Right lobe of liver (tissue), 6 donors: ENCODE measurements around the gene TM9SF2. TPM values are rescaled to one million over a fixed set of nuclear protein-coding genes. Genes with fewer than 3 reads are reported as not detected.
A peak's percentile ranks its signal among the peaks of the same experiment; 100 is the strongest.

ENCODE experiments used
- ATAC-seq, 4 donors: fragments of 200-7000 bp; cut with Tn5 transposase; one replicate each; pipeline ENCODE4 v1.9.1; 2020; ENCODE audit warnings: mild to moderate bottlenecking in 4 of 4, moderate library complexity in 4 of 4
- DNase-seq, 3 donors: peaks; one replicate each; pipeline ENCODE4 v3.0.0-alpha.2; 2020
- H3K27ac ChIP-seq, 3 donors: fragments of 200-600 bp; one replicate each; pipeline ENCODE4 v1.8.0; 2022
- H3K27me3 ChIP-seq, 2 donors: fragments of 200-600 bp; one replicate each; pipeline ENCODE4 v1.8.0; 2022
- H3K36me3 ChIP-seq, 4 donors: fragments of 200-600 bp; sonication (generic) in 1 of 4; one replicate each; pipeline versions ENCODE4 v1.5.1 to v1.8.0; 2017 to 2022; ENCODE audit warnings: control low read depth in 1 of 4
- H3K4me1 ChIP-seq, 4 donors: fragments of 200-600 bp; sonication (generic) in 1 of 4; one replicate each; pipeline versions ENCODE4 v1.5.1 to v1.8.0; 2017 to 2022; ENCODE audit warnings: control low read depth in 1 of 4
- H3K4me3 ChIP-seq, 3 donors: fragments of 200-600 bp; one replicate each; pipeline ENCODE4 v1.8.0; 2022
- H3K9me3 ChIP-seq, 4 donors: fragments of 200-600 bp; sonication (generic) in 1 of 4; one replicate each; pipeline versions ENCODE4 v1.5.1 to v1.8.0; 2017 to 2022; ENCODE audit warnings: control low read depth in 1 of 4
- POLR2A ChIP-seq: fragments of 450-650 bp; IDR thresholded peaks from one replicate; pipeline ENCODE4 v1.6.1; 2017; ENCODE audit warnings: antibody characterized with exemption, mild to moderate bottlenecking
- WGBS: methylation state at CpG from one replicate; pipeline ENCODE4 v1.1.6; 2018; ENCODE audit warnings: low coverage, low lambda C conversion rate; ENCODE audit not compliant: insufficient coverage; ENCODE audit errors: missing lambda C conversion rate; 5-methylcytosine and 5-hydroxymethylcytosine counted together
- intact Hi-C, 2 donors: fragments of 100-400 bp; cut with DNase I; formaldehyde crosslinking; loops; one replicate each; pipeline versions ENCODE4 v1.11.2 to v1.14.1; 2022
- total RNA-seq, 6 experiments: library from RNA; depleted of rRNA in 2 of 6; stranded (reverse); fragments of >200 nt in 2 of 6; fragmentation: NEBNext Ultra II Directional in 3 of 6; extraction: Animal tissue kit (Norgen Biotek cat#: 25700) in 3 of 6; gene quantifications; one replicate each; pipeline versions ENCODE4 v1.1.0 to v1.2.4, GENCODE V29; 2016 to 2023
- TF ChIP-seq, protein P1 (sequence below), 4 donors: fragments of 200-600 bp in 3 of 4; fragments of 450-650 bp in 1 of 4; IDR thresholded peaks; one replicate each; pipeline versions ENCODE4 v1.5.1 to v1.8.0; 2016 to 2022; ENCODE audit warnings: antibody characterized with exemption in 4 of 4, mild to moderate bottlenecking in 2 of 4
- donor health status: DM: no; HTN: yes; CAD: no.
- donor health status: DM: no; HTN: no; CAD: no.
- donor health status: DM: no; HTN: no; CAD: no.
- donor health status: DM: no; HTN: yes; CAD: no.
- donor health status: DM: no; HTN: yes; CAD: no.

The TM9SF2 gene
- total RNA-seq, 6 experiments from 2014 or later: 83.6 to 102 (median 92.2) TPM

DNA sequence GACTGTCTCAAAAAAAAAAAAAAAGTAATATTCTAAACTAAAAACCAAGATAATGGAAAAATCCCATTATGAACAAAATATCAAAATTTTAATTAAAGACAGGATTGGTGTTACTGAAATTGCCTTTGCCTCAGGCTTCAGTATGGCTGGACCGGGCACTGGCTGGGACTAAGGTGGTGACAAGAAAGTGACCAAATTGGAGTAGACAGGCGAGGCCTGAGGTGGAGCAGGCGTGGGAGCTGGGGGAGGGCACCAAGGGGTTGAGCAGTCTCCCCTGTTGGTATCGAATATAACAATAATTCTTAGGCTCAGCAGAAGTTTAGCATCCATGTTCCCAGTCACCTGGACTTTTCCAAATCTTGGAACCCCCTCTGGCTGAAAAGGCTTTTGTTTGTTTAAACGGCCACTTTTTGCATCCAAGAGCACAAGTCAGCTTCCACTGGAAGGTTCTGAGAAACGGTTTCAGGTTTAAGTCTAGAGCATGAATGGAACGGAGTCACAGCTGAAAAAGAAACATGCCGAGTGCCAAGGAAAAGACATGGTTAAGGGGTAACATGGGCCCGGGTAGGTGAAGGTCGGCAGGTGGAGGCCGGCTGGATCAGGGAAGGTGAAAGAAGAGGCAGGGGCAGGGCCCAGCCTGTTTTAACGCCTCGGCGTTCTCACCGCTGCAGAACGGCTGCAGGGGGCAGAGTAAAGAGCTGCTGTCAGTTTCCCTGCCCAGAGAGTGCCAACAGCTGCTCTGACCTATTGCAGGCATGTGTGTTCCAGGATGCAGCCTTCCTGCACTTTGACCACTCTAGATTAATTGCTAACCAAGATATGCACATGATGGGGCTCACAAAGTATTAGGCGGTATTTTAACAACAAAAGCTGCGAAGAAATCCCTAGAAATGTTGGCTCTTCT, 104.4 kb downstream of the TM9SF2 start:
- peak; percentile 85 for TF ChIP-seq POLR2A
- TF ChIP-seq, protein P1, sequence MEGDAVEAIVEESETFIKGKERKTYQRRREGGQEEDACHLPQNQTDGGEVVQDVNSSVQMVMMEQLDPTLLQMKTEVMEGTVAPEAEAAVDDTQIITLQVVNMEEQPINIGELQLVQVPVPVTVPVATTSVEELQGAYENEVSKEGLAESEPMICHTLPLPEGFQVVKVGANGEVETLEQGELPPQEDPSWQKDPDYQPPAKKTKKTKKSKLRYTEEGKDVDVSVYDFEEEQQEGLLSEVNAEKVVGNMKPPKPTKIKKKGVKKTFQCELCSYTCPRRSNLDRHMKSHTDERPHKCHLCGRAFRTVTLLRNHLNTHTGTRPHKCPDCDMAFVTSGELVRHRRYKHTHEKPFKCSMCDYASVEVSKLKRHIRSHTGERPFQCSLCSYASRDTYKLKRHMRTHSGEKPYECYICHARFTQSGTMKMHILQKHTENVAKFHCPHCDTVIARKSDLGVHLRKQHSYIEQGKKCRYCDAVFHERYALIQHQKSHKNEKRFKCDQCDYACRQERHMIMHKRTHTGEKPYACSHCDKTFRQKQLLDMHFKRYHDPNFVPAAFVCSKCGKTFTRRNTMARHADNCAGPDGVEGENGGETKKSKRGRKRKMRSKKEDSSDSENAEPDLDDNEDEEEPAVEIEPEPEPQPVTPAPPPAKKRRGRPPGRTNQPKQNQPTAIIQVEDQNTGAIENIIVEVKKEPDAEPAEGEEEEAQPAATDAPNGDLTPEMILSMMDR (IDR thresholded peaks at IDR 0.05): peak; percentile 9 to 47 (median 34)
- H3K36me3 ChIP-seq: no peaks in the 10 kb centered on the region
- intact Hi-C loops: no loop called here
- peaks cover 0 to 23% (median 5%) of the 10 kb centered on the region in 4 donors for H3K4me1 ChIP-seq
- H3K27ac ChIP-seq: peak overlapping the region; percentile 45 to 94 (median 87)
- 21% methylated on average over 17 of the region's 18 CpGs for WGBS
- ATAC-seq (peak; percentile 80 to 88 (median 82)), DNase-seq (peak; percentile 79 to 91 (median 89))
- no peaks in the 10 kb centered on the region for H3K9me3 ChIP-seq
- H3K27me3 ChIP-seq: no peaks in the 10 kb centered on the region
- peak overlapping the region; percentile 1 to 69 (median 28) for H3K4me3 ChIP-seq

DNA sequence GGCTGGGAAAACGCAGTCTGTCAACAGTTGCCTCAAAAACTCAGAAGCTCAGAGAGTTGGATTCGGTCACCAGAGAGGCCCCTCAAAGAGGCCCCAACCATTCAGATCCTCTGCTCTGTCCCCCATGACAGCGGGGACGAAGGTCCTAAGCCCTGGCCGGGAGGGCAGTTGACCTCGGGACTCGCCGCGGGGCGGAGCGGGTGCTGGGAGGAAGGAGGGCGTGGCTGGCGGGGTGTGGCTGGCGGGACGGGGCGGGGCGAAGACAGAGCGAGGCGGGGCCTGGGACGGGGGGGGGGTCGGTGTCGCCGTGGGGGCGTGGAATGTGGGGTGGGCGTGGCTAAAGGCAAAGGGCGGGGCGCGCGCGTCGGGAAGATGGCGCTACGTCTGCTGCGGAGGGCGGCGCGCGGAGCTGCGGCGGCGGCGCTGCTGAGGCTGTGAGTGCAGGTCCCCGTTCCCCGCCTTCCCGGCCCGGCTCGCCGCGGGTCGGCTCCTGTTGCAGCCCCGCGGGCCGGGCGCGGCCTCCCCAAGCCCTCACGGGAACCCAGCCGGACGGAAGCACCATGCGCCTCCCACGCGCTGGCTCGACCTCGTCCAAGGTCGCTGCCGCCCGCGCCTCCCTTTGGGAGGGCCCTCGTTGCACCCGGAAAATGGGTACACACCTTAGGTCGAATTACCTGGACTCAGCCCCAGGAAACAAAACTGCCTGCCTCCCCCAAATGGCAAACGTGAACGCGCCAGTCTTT, 105.2 kb downstream of the TM9SF2 start, which contains the start of gene CLYBL:
CLYBL (plus strand) TSS at position 367 of the 743 bp plus-strand sequence.
- Histone ChIP-seq H3K4me3 (peak within 1 kb of the TSS; percentile 67 to 86 (median 69)), H3K27me3 (no peaks in the 10 kb centered on the region), H3K36me3 (no peaks in the 10 kb centered on the region), H3K4me1 (peaks cover 0 to 31% (median 5%) of the 10 kb centered on the region in 4 donors), H3K9me3 (no peaks in the 10 kb centered on the region), H3K27ac (peak within 1 kb of the TSS; percentile 92 to 97 (median 93))
- peak; percentile 91 to 97 (median 92) for ATAC-seq
- WGBS: 0% methylated on average over 25 of the region's 73 CpGs
- intact Hi-C loops: no loop called here
- peak; percentile 97 to 98 (median 98) for DNase-seq
- TF ChIP-seq, protein P1 (IDR thresholded peaks at IDR 0.05): no peak
- peak; percentile 89 for TF ChIP-seq POLR2A

DNA sequence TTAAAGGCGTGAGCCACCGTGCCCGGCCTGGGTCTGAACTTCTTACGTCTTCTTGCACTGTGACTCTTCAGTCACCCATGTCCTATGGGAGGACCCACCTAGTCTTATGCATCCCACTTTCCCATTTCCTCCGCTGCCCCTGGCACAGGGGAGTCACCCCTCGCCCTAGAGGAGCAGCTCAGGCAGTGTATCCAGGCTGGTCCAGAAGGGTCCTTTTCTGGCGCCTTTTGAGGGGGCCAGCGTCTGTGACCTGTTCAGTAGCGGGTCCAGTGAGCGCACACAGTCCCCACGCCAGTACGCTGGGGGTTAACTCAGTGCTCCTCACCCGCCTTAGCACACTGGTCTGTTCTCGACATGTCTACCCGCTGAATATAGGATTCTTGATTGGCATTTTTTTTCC, 107.1 kb downstream of the TM9SF2 start:
- intact Hi-C loops: no loop called here
- Histone ChIP-seq H3K4me3 (no peak overlapping the region), H3K36me3 (no peaks in the 10 kb centered on the region), H3K9me3 (no peaks in the 10 kb centered on the region), H3K27ac (no peak overlapping the region), H3K27me3 (no peaks in the 10 kb centered on the region), H3K4me1 (peaks cover 0 to 32% (median 5%) of the 10 kb centered on the region in 4 donors)
- ATAC-seq: no peak
- 100% methylated on average over 5 of the region's 15 CpGs for WGBS
- TF ChIP-seq POLR2A: no peak
- TF ChIP-seq, protein P1 (IDR thresholded peaks at IDR 0.05): no peak
- no peak for DNase-seq

- DNase-seq (no peak), ATAC-seq (no peak)
- Histone ChIP-seq H3K27me3 (no peaks in the 10 kb centered on the region), H3K4me3 (no peak overlapping the region), H3K27ac (no peak overlapping the region), H3K9me3 (no peaks in the 10 kb centered on the region), H3K36me3 (no peaks in the 10 kb centered on the region), H3K4me1 (peaks cover 0 to 40% (median 0%) of the 10 kb centered on the region in 4 donors)
- TF ChIP-seq POLR2A: no peak
- TF ChIP-seq, protein P1 (IDR thresholded peaks at IDR 0.05): peak in 2 of 4 donors; percentile 6 to 7
- intact Hi-C loops: no loop called here
- 64% methylated on average over 4 of the region's 4 CpGs for WGBS
Observed at GRCh38 chr13:99610702-99611289, 109.5 kb downstream of the TM9SF2 start.
